ENCODE measurements around the gene TNFSF15.

TNFSF15 gene

DNA sequence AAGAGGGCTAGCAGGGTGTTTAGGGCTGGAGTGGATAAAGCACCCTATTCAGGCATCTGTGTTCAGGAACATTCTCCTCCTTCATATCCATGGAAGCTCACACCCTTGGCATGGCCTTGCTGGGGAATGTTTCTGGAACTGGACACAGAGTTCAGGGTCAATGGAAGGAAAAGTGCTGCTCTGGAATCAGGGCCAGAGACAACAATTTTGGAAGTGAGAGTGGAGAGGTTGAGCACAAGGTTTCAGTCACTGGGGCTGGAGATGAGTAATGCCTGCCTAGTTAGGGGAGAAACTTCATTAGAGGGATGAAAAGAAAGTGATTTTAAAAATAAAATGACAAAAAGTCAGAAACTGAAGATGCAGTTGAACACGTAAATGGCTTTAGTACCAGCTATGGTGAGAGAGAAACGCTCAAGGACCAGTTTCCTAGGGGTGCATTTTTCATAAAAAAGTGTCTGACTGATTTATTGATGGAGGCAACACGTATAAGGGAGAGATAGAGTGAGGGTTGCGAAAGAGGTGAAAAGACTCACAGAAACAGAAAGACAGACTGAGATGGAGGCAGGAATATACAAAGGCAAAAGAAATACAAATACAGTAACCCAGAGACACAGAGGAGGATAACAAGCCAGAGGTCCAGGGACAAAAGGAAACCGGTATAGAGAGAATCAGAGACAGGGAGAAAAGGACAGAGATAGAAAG, 8.0 kb upstream of the TNFSF15 start:
- no peak overlapping the region for H3K4me3 ChIP-seq (ENCODE audit: low read depth, low read length)
- TF ChIP-seq, protein P1, sequence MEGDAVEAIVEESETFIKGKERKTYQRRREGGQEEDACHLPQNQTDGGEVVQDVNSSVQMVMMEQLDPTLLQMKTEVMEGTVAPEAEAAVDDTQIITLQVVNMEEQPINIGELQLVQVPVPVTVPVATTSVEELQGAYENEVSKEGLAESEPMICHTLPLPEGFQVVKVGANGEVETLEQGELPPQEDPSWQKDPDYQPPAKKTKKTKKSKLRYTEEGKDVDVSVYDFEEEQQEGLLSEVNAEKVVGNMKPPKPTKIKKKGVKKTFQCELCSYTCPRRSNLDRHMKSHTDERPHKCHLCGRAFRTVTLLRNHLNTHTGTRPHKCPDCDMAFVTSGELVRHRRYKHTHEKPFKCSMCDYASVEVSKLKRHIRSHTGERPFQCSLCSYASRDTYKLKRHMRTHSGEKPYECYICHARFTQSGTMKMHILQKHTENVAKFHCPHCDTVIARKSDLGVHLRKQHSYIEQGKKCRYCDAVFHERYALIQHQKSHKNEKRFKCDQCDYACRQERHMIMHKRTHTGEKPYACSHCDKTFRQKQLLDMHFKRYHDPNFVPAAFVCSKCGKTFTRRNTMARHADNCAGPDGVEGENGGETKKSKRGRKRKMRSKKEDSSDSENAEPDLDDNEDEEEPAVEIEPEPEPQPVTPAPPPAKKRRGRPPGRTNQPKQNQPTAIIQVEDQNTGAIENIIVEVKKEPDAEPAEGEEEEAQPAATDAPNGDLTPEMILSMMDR (IDR thresholded peaks at IDR 0.05; ENCODE audit: borderline replicate concordance, insufficient read depth, low read depth, low read length), result no peak

DNA sequence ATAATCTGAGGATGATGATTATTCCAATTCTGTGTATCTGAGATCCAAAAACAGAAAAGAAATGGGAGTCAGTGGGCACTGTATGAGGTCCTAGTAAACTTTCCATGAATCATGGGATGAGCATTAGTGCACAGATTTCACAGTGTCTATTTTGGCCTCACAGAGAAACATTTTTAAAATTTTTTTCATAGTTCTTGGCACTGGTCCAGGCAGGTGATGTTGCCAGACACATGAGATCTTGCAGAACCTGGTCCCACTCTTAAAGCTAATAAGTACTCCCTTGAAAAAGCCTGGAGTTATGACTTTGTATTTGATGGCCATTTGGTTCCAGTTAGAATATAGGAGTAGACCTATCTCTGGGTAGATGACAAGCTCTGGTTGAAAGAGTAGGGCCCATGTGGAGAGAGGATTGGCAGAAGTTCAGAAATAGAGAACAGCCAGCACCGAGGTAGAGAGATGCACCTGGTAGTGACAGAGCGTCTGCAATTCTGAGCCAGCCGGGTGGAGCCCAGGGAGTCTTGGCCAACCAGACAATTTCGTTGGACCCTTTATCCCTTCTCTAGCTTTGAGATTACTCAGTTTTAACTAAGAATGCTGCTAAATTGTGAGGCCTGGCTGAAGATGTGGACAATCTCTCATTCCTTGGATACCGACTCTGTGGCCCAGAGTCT, 6.3 kb upstream of the TNFSF15 start:
- no peak overlapping the region for H3K4me3 ChIP-seq (ENCODE audit: low read depth, low read length)
- TF ChIP-seq, protein P1 (IDR thresholded peaks at IDR 0.05; ENCODE audit: borderline replicate concordance, insufficient read depth, low read depth, low read length), result no peak

DNA sequence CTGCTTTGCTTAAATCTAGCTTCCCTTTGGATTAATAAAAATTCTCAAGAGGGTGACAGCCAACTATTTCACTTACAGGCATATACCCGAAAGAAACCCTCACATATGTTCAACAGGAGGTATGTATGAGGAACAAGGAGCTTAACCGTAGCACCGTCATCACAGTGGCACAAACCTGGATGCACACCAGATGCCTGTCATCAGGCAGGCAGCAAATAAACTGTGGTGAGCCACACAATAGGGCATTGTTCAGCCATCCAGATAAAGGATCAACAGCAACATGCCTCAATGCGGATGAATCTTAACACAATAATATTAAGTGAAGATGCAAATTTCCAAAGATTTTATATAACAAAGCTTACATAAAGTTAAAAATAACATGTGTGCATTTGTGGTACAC, 5.5 kb upstream of the TNFSF15 start:
- TF ChIP-seq, protein P1 (IDR thresholded peaks at IDR 0.05; ENCODE audit: borderline replicate concordance, insufficient read depth, low read depth, low read length), result no peak
- H3K4me3 ChIP-seq (ENCODE audit: low read depth, low read length), result no peak overlapping the region

DNA sequence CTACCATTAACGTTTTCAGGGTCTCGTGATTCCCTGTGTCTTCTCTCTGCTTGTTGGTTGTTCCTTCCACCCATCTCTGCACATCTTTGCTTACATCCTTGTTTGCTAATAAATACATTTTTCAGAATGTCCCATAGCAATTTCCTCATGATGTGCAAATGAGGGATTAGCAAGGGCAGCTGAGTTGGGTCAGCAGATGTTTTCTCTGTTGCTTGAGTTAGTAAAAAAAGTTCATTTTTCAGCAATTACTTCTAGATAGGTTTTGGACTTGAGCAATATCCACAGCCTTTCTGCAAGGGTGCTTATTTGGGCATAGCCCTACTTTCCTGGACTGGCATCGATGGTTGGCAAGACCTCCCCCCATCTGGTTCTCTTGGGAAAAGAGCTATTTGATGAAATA, 4.8 kb upstream of the TNFSF15 start:
- TF ChIP-seq, protein P1 (IDR thresholded peaks at IDR 0.05; ENCODE audit: borderline replicate concordance, insufficient read depth, low read depth, low read length), result no peak
- no peak overlapping the region for H3K4me3 ChIP-seq (ENCODE audit: low read depth, low read length)

DNA sequence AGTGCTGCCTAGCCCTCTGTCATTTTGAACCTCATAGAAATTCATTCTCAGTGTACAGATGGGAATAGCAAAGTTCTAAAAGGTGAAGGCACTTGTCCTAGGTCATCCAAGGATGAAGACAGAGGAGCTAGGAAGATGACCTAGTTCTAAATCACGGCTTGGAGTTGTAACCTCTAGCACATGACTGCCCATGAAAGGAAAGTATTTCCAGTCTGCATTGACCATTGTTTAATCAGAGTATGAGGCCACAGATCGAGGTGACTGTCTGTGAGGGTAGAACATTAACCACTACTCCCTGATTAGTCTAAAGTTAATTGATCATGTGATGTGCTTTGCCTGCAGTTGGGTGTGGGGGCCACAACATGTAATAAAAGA, 674 bp upstream of the TNFSF15 start:
- no peak overlapping the region for H3K4me3 ChIP-seq (ENCODE audit: low read depth, low read length)
- TF ChIP-seq, protein P1 (IDR thresholded peaks at IDR 0.05; ENCODE audit: borderline replicate concordance, insufficient read depth, low read depth, low read length), result no peak

DNA sequence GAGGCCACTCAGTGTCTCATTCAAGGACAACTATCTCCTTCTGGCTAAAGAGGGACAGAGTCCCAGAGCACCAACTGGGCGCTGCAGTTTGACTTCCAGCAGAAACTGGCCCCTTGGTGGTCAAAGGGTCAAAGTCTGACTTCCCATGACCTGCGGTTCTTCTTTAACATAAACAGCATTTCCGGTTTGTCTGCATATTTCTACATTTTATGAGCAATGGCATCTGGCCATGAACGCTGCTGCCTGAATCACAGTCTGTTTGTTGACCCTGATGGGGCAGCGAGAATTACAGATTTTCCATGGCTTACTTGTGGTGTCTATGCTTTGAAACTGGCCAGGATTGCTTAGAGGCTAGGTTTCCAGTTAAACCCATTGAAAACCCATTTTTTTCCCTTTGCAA, 1.3 kb downstream of the TNFSF15 start:
- TF ChIP-seq, protein P1 (IDR thresholded peaks at IDR 0.05; ENCODE audit: borderline replicate concordance, insufficient read depth, low read depth, low read length), result no peak
- H3K4me3 ChIP-seq (ENCODE audit: low read depth, low read length), result no peak overlapping the region

Data from GM12875 (cell line).